ENCODE measurements around the gene ATP1A2. TPM values are rescaled to one million over a fixed set of nuclear protein-coding genes. Genes with fewer than 3 reads are reported as not detected.
A peak's percentile ranks its signal among the peaks of the same experiment; 100 is the strongest.

ATP1A2 gene
- total and polyA plus RNA-seq, 2 experiments from 2014 or later = 4.9 to 17.7 TPM

- Histone ChIP-seq H3K4me1 (ENCODE audit: insufficient read depth) (peaks cover 39% of the 10 kb centered on the region), H3K27ac (ENCODE audit: low read depth) (peak overlapping the region; percentile 92), H4K20me1 (replicated peaks; ENCODE audit: insufficient read depth) (no peaks in the 10 kb centered on the region; the same call in 1 of the 2 replicates), H3K4me3 (peak overlapping the region; percentile 97), H3K4me2 (peak overlapping the region; percentile 98), H3K36me3 (ENCODE audit: insufficient read depth) (peaks cover 7% of the 10 kb centered on the region), H3K9me2 (ENCODE audit: insufficient read depth) (no peaks in the 10 kb centered on the region), H3F3A (replicated peaks; ENCODE audit: low read depth) (peaks cover 6% of the 10 kb centered on the region; the same call in 1 of the 2 replicates), H3K27me3 (ENCODE audit: insufficient read depth) (no peaks in the 10 kb centered on the region), H3K79me2 (replicated peaks; ENCODE audit: insufficient read depth) (peaks cover 37% of the 10 kb centered on the region), H2AFZ (no peak overlapping the region)
- TF ChIP-seq EZH2phosphoT487 (IDR thresholded peaks at IDR 0.05; ENCODE audit: unreplicated experiment) (no peak), ZNF462 (CRISPR knock-in tag; IDR thresholded peaks at IDR 0.05) (peak; percentile 61; the same call in 1 of the 2 replicates), ZNF114 (CRISPR knock-in tag; IDR thresholded peaks at IDR 0.05) (peak; percentile 18; the same call in 1 of the 2 replicates), CREB1 (CRISPR knock-in tag; IDR thresholded peaks at IDR 0.05; ENCODE audit: low read depth) (no peak), REST (IDR thresholded peaks at IDR 0.05; ENCODE audit: unreplicated experiment) (no peak)
- TF ChIP-seq, protein P1, sequence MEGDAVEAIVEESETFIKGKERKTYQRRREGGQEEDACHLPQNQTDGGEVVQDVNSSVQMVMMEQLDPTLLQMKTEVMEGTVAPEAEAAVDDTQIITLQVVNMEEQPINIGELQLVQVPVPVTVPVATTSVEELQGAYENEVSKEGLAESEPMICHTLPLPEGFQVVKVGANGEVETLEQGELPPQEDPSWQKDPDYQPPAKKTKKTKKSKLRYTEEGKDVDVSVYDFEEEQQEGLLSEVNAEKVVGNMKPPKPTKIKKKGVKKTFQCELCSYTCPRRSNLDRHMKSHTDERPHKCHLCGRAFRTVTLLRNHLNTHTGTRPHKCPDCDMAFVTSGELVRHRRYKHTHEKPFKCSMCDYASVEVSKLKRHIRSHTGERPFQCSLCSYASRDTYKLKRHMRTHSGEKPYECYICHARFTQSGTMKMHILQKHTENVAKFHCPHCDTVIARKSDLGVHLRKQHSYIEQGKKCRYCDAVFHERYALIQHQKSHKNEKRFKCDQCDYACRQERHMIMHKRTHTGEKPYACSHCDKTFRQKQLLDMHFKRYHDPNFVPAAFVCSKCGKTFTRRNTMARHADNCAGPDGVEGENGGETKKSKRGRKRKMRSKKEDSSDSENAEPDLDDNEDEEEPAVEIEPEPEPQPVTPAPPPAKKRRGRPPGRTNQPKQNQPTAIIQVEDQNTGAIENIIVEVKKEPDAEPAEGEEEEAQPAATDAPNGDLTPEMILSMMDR (conservative IDR thresholded peaks at IDR 0.05; ENCODE audit: low read depth in 2 of 2) = peak in 1 of 2 experiments; percentile 14; a peak in 1 of 4 replicates
- H3K4me1 Mint-ChIP-seq = peaks cover 45% of the 10 kb centered on the region
- H3K4me3 Mint-ChIP-seq = peak overlapping the region; percentile 89
- H3K27me3 Mint-ChIP-seq (ENCODE audit: insufficient read depth, low read depth, poor library complexity) = peaks cover 7% of the 10 kb centered on the region
- peak; percentile 87 for DNase-seq (ENCODE audit: low spot score)
- H3K27ac Mint-ChIP-seq = peak overlapping the region; percentile 90
- H3K36me3 Mint-ChIP-seq (ENCODE audit: low read depth) = peaks cover 39% of the 10 kb centered on the region
- peak; percentile 60 for ATAC-seq
- no peaks in the 10 kb centered on the region; the same call in 2 of the 3 replicates for H3K9me3 Mint-ChIP-seq
Measured at GRCh38 chr1:160095382-160096105, 20.0 kb upstream of the ATP1A2 start.
